HG02759 (cell line): ENCODE data around the gene ERI2.
"Not testable (repeated sequence)": the region's sequence is repeated elsewhere in the genome, so short reads cannot be mapped to it uniquely, and the experiment has no call there.

ENCODE experiments used
- ATAC-seq: cut with Tn5 transposase; IDR thresholded peaks from one replicate; pipeline ENCODE4 v1.9.1; 2021; ENCODE audit warnings: mild to moderate bottlenecking, moderate library complexity; ENCODE audit not compliant: unreplicated experiment

Gene ERI2

GRCh38 chr16:20818929-20819585 lies 12.8 kb upstream of the ERI2 start:
- ATAC-seq = no peak

GRCh38 chr16:20814784-20815183 lies 8.5 kb upstream of the ERI2 start:
- no peak for ATAC-seq

GRCh38 chr16:20812510-20812909 lies 6.2 kb upstream of the ERI2 start:
- no peak for ATAC-seq

GRCh38 chr16:20811889-20812439 lies 5.7 kb upstream of the ERI2 start:
- ATAC-seq = no peak

- no peak for ATAC-seq
These were observed 1.6 kb upstream of the ERI2 start for GRCh38 chr16:20807862-20808261.

- ATAC-seq = not testable (repeated sequence)
These were observed 546 bp downstream of the ERI2 start for GRCh38 chr16:20805684-20806167.

GRCh38 chr16:20803561-20804214 lies 2.6 kb downstream of the ERI2 start:
- ATAC-seq = no peak

- ATAC-seq = no peak
These were observed 3.1 kb downstream of the ERI2 start for GRCh38 chr16:20803192-20803560.

- ATAC-seq = no peak
These were observed 5.0 kb downstream of the ERI2 start for GRCh38 chr16:20801278-20801677.

GRCh38 chr16:20799599-20799998 lies 6.7 kb downstream of the ERI2 start:
- no peak for ATAC-seq

- no peak for ATAC-seq
These were observed 7.9 kb downstream of the ERI2 start for GRCh38 chr16:20798364-20798763.

- no peak for ATAC-seq
These were observed 14.2 kb downstream of the ERI2 start for GRCh38 chr16:20791923-20792612.

GRCh38 chr16:20789130-20789529 lies 17.1 kb downstream of the ERI2 start:
- no peak for ATAC-seq

GRCh38 chr16:20784204-20784603 lies 22.1 kb downstream of the ERI2 start:
- no peak for ATAC-seq

GRCh38 chr16:20782470-20782869 lies 23.8 kb downstream of the ERI2 start:
- ATAC-seq = no peak

- no peak for ATAC-seq
These were observed 24.6 kb downstream of the ERI2 start for GRCh38 chr16:20781697-20782096.

- ATAC-seq = no peak
These were observed 31.4 kb downstream of the ERI2 start for GRCh38 chr16:20774703-20775362.

- ATAC-seq = no peak
These were observed 32.6 kb downstream of the ERI2 start for GRCh38 chr16:20773679-20774078.

GRCh38 chr16:20768818-20769217 lies 37.5 kb downstream of the ERI2 start:
- ATAC-seq = no peak

- ATAC-seq = no peak
These were observed 38.2 kb downstream of the ERI2 start for GRCh38 chr16:20768121-20768520.

GRCh38 chr16:20767577-20767976 lies 38.7 kb downstream of the ERI2 start:
- ATAC-seq = no peak
